Activated naive CD4-positive, alpha-beta T cell treated with anti-CD3 and anti-CD28 coated beads for 36 hours (primary cell): Measurements from ENCODE around the gene LIF. TPM values are rescaled to one million over a fixed set of nuclear protein-coding genes. Genes with fewer than 3 reads are reported as not detected.

Experiments
- CTCF ChIA-PET: fragments of 350-600 bp; sonication (Branson Sonifier 250); formaldehyde crosslinking; loops from one replicate; lab custom pipeline; 2021; ENCODE audit warnings: antibody characterized with exemption; lab: Charles Lee
- DNase-seq: peaks from one replicate; pipeline ENCODE4 v3.0.0-alpha.2; 2020
- H3K27ac Mint-ChIP-seq: one replicate; pipeline ENCODE4 v1.8.0; 2021; ENCODE audit warnings: mild to moderate bottlenecking, mixed read lengths
- H3K27me3 Mint-ChIP-seq: one replicate; pipeline ENCODE4 v1.8.0; 2021; ENCODE audit warnings: low read depth, mixed read lengths
- H3K36me3 Mint-ChIP-seq: one replicate; pipeline ENCODE4 v1.8.0; 2021; ENCODE audit warnings: low read depth, mixed read lengths
- H3K4me1 Mint-ChIP-seq: one replicate; pipeline ENCODE4 v1.8.0; 2021; ENCODE audit warnings: low read depth, mixed read lengths
- H3K4me3 Mint-ChIP-seq: one replicate; pipeline ENCODE4 v1.8.0; 2021; ENCODE audit warnings: mild to moderate bottlenecking, moderate library complexity, mixed read lengths
- H3K9me3 Mint-ChIP-seq: one replicate; pipeline ENCODE4 v1.8.0; 2021; ENCODE audit warnings: mixed read lengths
- intact Hi-C: fragments of 100-400 bp; cut with micrococcal nuclease; formaldehyde crosslinking; loops from one replicate; pipeline ENCODE4 v1.15.1; 2023
- total RNA-seq, 2 experiments: library from RNA; stranded (reverse); gene quantifications; one replicate each; pipeline ENCODE4 v1.2.3, GENCODE V29; 2021

LIF gene
- total RNA-seq, 2 experiments from 2014 or later: 111 to 115 TPM

DNA sequence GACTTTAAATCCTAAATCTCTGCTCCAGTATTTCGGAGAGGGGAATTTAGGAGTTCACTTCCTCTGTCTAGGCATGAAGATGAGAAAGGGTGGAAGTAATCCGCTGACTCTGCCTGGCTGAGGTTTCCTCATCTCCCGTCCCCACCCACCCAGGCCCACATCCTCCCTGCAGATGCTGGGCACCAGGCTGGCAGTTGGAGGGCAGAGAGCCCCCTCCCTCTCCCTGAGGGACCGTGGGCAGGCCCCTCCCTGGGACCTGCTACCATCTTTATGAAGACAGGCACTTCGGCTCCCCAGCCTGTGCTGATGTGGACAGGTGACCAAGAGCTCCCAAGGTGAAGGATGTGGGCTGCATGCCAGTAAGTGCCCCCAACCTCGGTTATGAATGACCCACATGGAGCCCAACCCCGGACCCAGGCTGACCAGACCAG, 36.1 kb upstream of the LIF start:
- intact Hi-C loops: no loop called here
- Mint-ChIP-seq H3K27me3 (no peaks in the 10 kb centered on the region), H3K27ac (no peak overlapping the region), H3K9me3 (no peaks in the 10 kb centered on the region), H3K4me3 (no peak overlapping the region), H3K4me1 (peaks cover 15% of the 10 kb centered on the region), H3K36me3 (no peaks in the 10 kb centered on the region)
- DNase-seq: no peak
- CTCF ChIA-PET: interaction anchor here (0.6 to 7.9 kb wide), 5 partner anchors 10 to 177 kb away, joined by 3 to 137 read pairs (median 3); no protein-coding TSS in a partner anchor

DNA sequence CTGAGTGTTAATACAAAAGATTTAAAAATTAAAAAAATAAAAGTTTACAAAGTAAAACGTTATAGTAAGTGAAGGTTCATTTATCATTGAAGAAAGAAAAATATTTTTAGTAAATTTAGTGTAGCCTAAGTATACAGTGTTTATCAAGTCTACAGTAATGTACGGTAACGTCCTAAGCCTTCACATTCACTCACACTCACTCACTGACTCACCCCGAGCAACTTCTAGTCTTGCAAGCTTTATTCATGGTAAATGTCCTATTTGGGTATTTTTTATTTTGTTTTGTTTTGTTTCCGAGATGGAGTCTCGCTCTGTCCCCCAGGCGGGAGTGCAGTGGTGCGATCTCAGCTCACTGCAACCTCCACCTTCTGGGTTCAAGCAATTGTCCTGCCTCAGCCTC, 33.9 kb upstream of the LIF start:
- H3K4me1 Mint-ChIP-seq: peaks cover 25% of the 10 kb centered on the region
- intact Hi-C loops: no loop called here
- H3K36me3 Mint-ChIP-seq: no peaks in the 10 kb centered on the region
- DNase-seq: no peak
- no peak overlapping the region for H3K4me3 Mint-ChIP-seq
- H3K27ac Mint-ChIP-seq: no peak overlapping the region
- H3K9me3 Mint-ChIP-seq: no peaks in the 10 kb centered on the region
- CTCF ChIA-PET: interaction anchor here (0.7 to 1.6 kb wide), 9 partner anchors 8 to 179 kb away, joined by 3 to 9 read pairs (median 3); partner anchors contain the start of gene CASTOR1
- H3K27me3 Mint-ChIP-seq: no peaks in the 10 kb centered on the region

DNA sequence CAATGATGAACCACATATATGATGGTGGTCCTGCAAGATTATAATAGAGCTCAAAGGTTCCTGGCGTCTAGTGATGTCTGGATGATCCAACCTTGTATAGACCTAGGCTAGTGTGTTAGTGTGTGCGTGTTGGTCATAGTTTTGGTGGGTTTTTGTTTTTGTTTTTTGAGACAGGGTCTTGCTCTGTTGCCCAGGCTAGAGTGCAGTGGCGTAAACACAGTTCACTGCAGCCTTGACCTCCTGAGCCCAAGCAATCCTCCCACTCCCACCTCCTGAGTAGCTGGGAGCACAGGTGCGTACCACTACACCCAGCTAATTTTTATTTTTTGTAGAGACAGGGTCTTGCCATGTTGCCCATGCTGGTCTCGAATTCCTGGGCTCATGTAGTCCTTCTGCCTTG, 33.4 kb upstream of the LIF start:
- CTCF ChIA-PET: interaction anchor here (0.7 to 1.6 kb wide), 8 partner anchors 9 to 178 kb away, joined by 3 to 9 read pairs (median 3); partner anchors contain the start of gene CASTOR1
- Mint-ChIP-seq H3K36me3 (no peaks in the 10 kb centered on the region), H3K4me1 (peaks cover 30% of the 10 kb centered on the region), H3K9me3 (no peaks in the 10 kb centered on the region), H3K27ac (no peak overlapping the region), H3K4me3 (no peak overlapping the region), H3K27me3 (no peaks in the 10 kb centered on the region)
- no peak for DNase-seq
- intact Hi-C loops: no loop called here

GRCh38 chr22:30279046-30279788, 32.7 kb upstream of the LIF start:
- no peaks in the 10 kb centered on the region for H3K36me3 Mint-ChIP-seq
- intact Hi-C loops: no loop called here
- no peaks in the 10 kb centered on the region for H3K9me3 Mint-ChIP-seq
- H3K4me3 Mint-ChIP-seq: no peak overlapping the region
- no peak overlapping the region for H3K27ac Mint-ChIP-seq
- CTCF ChIA-PET: interaction anchor here (0.7 to 1.5 kb wide), 4 partner anchors 9 to 171 kb away, joined by 3 to 9 read pairs (median 4); partner anchors contain the start of gene CASTOR1
- H3K27me3 Mint-ChIP-seq: no peaks in the 10 kb centered on the region
- peaks cover 35% of the 10 kb centered on the region for H3K4me1 Mint-ChIP-seq
- no peak for DNase-seq

DNA sequence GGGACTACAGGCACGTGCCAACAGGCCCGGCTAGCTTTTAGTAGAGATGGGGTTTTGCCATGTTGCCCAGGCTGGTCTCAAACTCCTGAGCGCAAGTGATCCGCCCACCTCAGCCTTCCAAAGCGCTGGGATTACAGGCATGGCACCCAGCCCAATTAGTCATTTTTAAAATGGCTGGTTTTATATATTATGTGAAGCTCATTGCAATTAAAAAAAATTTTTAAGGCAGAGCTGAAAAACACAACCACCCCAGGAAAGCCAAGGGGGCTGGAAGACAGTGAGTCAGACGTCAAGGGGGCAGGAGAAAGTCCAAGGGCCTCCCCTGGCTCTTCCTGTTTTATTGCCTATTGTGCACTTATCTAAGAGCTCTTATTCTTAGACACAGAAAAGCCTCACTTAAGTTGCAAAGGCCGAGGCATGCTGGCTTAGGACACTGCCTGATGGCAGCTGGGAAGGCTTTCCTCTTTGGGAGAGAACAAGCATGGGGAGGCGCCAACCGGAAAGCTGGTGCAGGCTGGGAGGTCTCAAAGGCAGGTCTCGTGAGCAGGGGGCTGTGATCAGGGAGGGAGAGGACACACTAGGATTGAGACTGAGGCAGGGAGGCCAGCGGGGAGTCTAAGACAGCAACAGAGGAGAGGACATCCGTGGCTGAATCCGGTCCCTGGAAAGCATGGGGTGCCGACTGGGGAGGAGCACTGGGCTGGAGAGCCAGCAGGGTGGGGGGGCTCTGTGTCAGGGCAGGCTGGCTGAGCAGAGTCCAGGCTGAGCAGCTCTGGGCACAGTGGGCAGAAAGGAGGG, 31.2 kb upstream of the LIF start:
- Mint-ChIP-seq H3K27ac (no peak overlapping the region), H3K9me3 (no peaks in the 10 kb centered on the region), H3K4me1 (peaks cover 30% of the 10 kb centered on the region), H3K4me3 (no peak overlapping the region), H3K27me3 (no peaks in the 10 kb centered on the region), H3K36me3 (no peaks in the 10 kb centered on the region)
- CTCF ChIA-PET: interaction anchor here (0.7 to 2.1 kb wide), 7 partner anchors 8 to 170 kb away, joined by 3 to 11 read pairs (median 5); no protein-coding TSS in a partner anchor
- intact Hi-C loops: no loop called here
- no peak for DNase-seq

- no peak overlapping the region for H3K4me3 Mint-ChIP-seq
- peaks cover 30% of the 10 kb centered on the region for H3K4me1 Mint-ChIP-seq
- CTCF ChIA-PET: interaction anchor here (1.2 to 2.1 kb wide), 4 partner anchors 10 to 115 kb away, joined by 3 to 11 read pairs (median 6); no protein-coding TSS in a partner anchor
- intact Hi-C loops: no loop called here
- DNase-seq: no peak
- peak overlapping the region; percentile 62 for H3K27ac Mint-ChIP-seq
- H3K27me3 Mint-ChIP-seq: no peaks in the 10 kb centered on the region
- no peaks in the 10 kb centered on the region for H3K36me3 Mint-ChIP-seq
- H3K9me3 Mint-ChIP-seq: no peaks in the 10 kb centered on the region
These were observed 29.5 kb upstream of the LIF start for GRCh38 chr22:30276039-30276438.

GRCh38 chr22:30275625-30276024, 29.1 kb upstream of the LIF start:
- DNase-seq: peak; percentile 45
- Mint-ChIP-seq H3K27me3 (no peaks in the 10 kb centered on the region), H3K36me3 (peaks cover 1% of the 10 kb centered on the region), H3K27ac (peak overlapping the region; percentile 62), H3K4me3 (no peak overlapping the region), H3K9me3 (no peaks in the 10 kb centered on the region), H3K4me1 (peaks cover 30% of the 10 kb centered on the region)
- intact Hi-C loops: loop anchor here (1.0 kb wide), 1 partner anchor 8 kb away; no protein-coding TSS in a partner anchor
- CTCF ChIA-PET: interaction anchor here (1.2 to 2.1 kb wide), 4 partner anchors 10 to 115 kb away, joined by 3 to 11 read pairs (median 6); no protein-coding TSS in a partner anchor

GRCh38 chr22:30274437-30274812, 27.9 kb upstream of the LIF start:
- peaks cover 11% of the 10 kb centered on the region for H3K36me3 Mint-ChIP-seq
- no peak overlapping the region for H3K27ac Mint-ChIP-seq
- H3K9me3 Mint-ChIP-seq: no peaks in the 10 kb centered on the region
- peaks cover 30% of the 10 kb centered on the region for H3K4me1 Mint-ChIP-seq
- no peaks in the 10 kb centered on the region for H3K27me3 Mint-ChIP-seq
- intact Hi-C loops: no loop called here
- no peak overlapping the region for H3K4me3 Mint-ChIP-seq
- DNase-seq: no peak
- CTCF ChIA-PET: interaction anchor here (2.0 kb wide), 1 partner anchor 13 kb away, joined by 7 read pairs; no protein-coding TSS in a partner anchor

DNA sequence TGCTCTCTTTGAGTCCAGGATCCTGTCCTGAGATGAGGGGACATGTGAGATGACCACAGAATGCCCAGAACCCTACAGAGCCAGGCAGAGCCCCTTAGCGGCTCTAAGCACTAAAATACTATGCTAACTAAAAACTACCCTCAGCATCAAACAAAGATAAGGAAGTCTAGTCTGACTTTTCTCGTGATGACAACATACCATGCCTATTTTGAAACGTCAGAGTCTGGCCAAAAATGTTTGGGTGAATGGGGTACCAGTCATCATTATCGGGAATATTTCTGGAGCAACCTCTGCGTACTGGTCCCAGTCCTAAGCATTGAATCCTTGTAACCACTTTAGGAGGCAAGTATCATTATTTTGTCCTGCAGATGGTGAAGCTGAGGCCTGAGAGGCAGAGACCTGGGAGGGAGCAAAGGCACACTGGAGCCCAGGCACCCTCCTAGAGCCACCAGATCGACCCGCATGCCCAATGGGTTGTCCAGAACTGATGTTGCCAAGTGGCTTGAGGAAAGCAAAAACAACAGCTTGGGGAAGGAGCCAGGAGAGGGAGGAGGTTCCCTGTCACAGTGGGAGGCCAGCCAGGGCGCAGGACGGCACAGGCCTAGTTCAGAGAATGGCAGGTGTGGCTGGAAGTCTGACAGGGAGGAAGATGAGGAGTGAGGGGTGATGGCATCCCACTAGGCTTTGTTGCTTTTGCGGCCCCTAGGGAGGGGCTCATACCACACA, 27.3 kb upstream of the LIF start:
- Mint-ChIP-seq H3K27ac (peak overlapping the region; percentile 67), H3K4me3 (no peak overlapping the region), H3K36me3 (peaks cover 16% of the 10 kb centered on the region), H3K4me1 (peaks cover 30% of the 10 kb centered on the region), H3K9me3 (no peaks in the 10 kb centered on the region), H3K27me3 (no peaks in the 10 kb centered on the region)
- DNase-seq: no peak
- CTCF ChIA-PET: interaction anchor here (0.5 kb wide), 1 partner anchor 667 kb away, joined by 3 read pairs; no protein-coding TSS in a partner anchor
- intact Hi-C loops: no loop called here

DNA sequence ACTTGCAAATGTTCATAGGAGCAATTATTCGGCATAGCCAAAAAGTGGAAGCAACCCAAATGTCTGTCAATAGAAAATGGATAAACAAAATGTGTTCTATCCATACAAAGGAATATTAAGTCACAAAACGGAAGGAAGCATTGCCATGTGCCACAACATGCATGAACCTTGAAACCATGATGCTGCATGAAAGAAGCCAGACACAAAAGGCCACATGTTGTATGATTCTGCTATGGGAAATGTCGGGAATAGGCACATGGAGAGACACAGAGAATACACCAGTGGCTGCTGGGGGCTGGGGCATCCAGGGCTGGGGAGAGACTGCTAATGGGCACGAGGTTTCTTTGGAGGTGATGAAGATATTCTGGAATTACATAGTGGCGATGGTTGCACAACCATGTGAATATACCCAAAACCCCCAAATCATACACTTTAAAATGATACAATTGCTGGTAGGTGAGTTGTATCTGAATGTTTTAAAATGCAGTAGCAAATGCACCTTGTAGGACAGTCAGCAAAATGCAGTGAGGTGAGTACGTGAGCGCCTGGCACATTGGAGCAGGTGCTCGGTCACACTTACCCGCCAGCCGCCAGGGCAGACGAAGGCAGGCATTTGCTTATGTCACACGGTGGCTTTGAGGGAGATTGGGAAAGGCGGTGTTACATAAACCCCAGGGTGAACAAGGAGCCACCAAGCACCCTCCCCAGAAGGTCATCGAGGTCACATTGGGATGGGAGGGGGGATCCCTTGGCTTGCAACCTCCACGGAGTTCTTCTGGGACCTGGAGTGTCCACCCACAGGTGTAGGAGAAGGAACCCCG, 26.4 kb upstream of the LIF start:
- Mint-ChIP-seq H3K4me1 (peaks cover 33% of the 10 kb centered on the region), H3K27ac (no peak overlapping the region), H3K36me3 (peaks cover 23% of the 10 kb centered on the region), H3K27me3 (no peaks in the 10 kb centered on the region), H3K9me3 (no peaks in the 10 kb centered on the region), H3K4me3 (no peak overlapping the region)
- no peak for DNase-seq
- intact Hi-C loops: no loop called here
- CTCF ChIA-PET: interaction anchor here (0.5 kb wide), 1 partner anchor 666 kb away, joined by 3 read pairs; no protein-coding TSS in a partner anchor

GRCh38 chr22:30270832-30271231, 24.3 kb upstream of the LIF start:
- intact Hi-C loops: no loop called here
- peaks cover 23% of the 10 kb centered on the region for H3K4me1 Mint-ChIP-seq
- no peak overlapping the region for H3K4me3 Mint-ChIP-seq
- no peaks in the 10 kb centered on the region for H3K9me3 Mint-ChIP-seq
- CTCF ChIA-PET: interaction anchor here (0.5 to 1.0 kb wide), 2 partner anchors 111 to 162 kb away, joined by 3 read pairs; no protein-coding TSS in a partner anchor
- H3K27ac Mint-ChIP-seq: no peak overlapping the region
- H3K36me3 Mint-ChIP-seq: peaks cover 38% of the 10 kb centered on the region
- H3K27me3 Mint-ChIP-seq: no peaks in the 10 kb centered on the region
- no peak for DNase-seq
